22Rv1 (cell line): ENCODE data around the gene ARHGEF9.

Experiments used
- ZFX ChIP-seq: fragments of 450-650 bp; IDR thresholded peaks from 2 replicates; pipeline ENCODE4 v1.6.1; 2017; ENCODE audit warnings: antibody characterized with exemption, borderline replicate concordance
- TF ChIP-seq, protein P1 (sequence below): fragments of 450-650 bp; IDR thresholded peaks from 2 replicates; pipeline ENCODE4 v1.5.1; 2017; ENCODE audit warnings: mild to moderate bottlenecking

DNA sequence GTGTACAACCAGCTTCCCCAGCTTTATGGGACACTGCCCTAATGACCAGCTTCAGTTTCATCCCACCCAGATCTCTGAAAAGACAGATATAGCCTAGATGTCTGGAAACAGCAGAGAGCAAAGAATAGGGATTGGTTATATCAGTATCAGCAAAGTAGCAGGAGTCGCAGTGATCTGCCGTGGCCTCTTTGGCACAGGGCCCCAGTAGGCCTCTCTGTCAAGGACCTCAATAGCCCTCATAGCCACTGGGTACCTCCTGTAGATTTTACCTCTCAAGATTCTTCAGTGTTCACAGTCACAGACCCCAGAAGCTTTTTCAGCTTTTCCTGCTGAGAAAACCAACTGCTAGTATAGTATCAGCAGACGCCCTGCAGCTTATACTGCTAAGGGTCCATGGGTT is 104.6 kb downstream of the ARHGEF9 start:
- TF ChIP-seq, protein P1, sequence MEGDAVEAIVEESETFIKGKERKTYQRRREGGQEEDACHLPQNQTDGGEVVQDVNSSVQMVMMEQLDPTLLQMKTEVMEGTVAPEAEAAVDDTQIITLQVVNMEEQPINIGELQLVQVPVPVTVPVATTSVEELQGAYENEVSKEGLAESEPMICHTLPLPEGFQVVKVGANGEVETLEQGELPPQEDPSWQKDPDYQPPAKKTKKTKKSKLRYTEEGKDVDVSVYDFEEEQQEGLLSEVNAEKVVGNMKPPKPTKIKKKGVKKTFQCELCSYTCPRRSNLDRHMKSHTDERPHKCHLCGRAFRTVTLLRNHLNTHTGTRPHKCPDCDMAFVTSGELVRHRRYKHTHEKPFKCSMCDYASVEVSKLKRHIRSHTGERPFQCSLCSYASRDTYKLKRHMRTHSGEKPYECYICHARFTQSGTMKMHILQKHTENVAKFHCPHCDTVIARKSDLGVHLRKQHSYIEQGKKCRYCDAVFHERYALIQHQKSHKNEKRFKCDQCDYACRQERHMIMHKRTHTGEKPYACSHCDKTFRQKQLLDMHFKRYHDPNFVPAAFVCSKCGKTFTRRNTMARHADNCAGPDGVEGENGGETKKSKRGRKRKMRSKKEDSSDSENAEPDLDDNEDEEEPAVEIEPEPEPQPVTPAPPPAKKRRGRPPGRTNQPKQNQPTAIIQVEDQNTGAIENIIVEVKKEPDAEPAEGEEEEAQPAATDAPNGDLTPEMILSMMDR, result no peak
- TF ChIP-seq ZFX, result no peak
